ENCODE results near the gene REN. TPM values are rescaled to one million over a fixed set of nuclear protein-coding genes. Genes with fewer than 3 reads are reported as not detected.

REN gene
- total RNA-seq, 1 experiment from 2014 or later = not detected

DNA sequence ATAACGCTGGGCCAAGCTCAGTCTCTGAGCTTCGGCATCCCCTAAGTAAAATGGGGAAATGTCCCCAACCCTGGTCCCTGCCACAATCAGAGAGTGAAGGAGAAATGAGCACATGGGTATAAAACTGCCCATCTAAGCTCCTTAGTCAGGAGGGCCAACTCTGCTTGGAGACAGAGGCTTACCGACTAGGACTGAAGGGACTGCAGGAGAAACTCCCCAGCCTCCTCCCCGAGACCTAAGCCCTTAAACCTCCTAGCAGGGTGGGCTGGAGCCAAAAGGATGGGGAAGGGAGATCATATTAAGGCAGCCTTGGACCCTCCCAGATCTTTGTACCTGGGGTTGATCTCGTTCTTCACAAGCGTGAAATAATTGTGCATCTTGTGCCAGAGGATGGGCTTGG lies 19.8 kb downstream of the REN start:
- Mint-ChIP-seq H3K4me1 (peaks cover 53 to 54% of the 10 kb centered on the region in 2 experiments), H3K27ac (no peak overlapping the region; a peak in 1 of 7 replicates), H3K36me3 (ENCODE audit: insufficient read depth in 1 of 3, low read depth in 3 of 3) (peaks cover 0 to 10% (median 10%) of the 10 kb centered on the region in 3 experiments; a peak in 4 of 7 replicates), H3K4me3 (no peak overlapping the region; a peak in 1 of 5 replicates), H3K9me3 (no peaks in the 10 kb centered on the region; a peak in 1 of 5 replicates), H3K27me3 (ENCODE audit: low read depth) (peaks cover 30% of the 10 kb centered on the region)
- Histone ChIP-seq H4K91ac (ENCODE audit: insufficient read length, low read depth, low read length) (no peak overlapping the region), H3T11ph (ENCODE audit: low read length) (no peak overlapping the region), H3K27me3 (ENCODE audit: insufficient read depth, low read length) (no peaks in the 10 kb centered on the region), H3K9me3 (ENCODE audit: control insufficient read depth, low read depth, low read length) (no peaks in the 10 kb centered on the region), H4K20me1 (ENCODE audit: control insufficient read depth, insufficient read depth, insufficient read length) (no peaks in the 10 kb centered on the region), H2BK12ac (ENCODE audit: insufficient read length, low read depth, low read length) (no peak overlapping the region), H3K79me2 (ENCODE audit: insufficient read depth, low read length) (no peaks in the 10 kb centered on the region), H3K27ac (ENCODE audit: insufficient read length, low read depth, low read length) (no peak overlapping the region), H3K23me2 (ENCODE audit: insufficient read length, low read depth, low read length, poor library complexity, severe bottlenecking) (peaks cover 3% of the 10 kb centered on the region), H2AFZ (ENCODE audit: low read length) (no peak overlapping the region), H2BK5ac (ENCODE audit: insufficient read length, low read length) (no peak overlapping the region), H3K4me1 (ENCODE audit: insufficient read depth, low read length) (peaks cover 4% of the 10 kb centered on the region; the same call in 1 of the 2 replicates), H3K4me2 (ENCODE audit: insufficient read depth, insufficient read length, low read length) (no peak overlapping the region), H2AK5ac (ENCODE audit: insufficient read length, low read length) (no peak overlapping the region), H4K5ac (ENCODE audit: insufficient read length, low read depth, low read length) (no peak overlapping the region), H3K23ac (ENCODE audit: insufficient read length, low read depth, low read length) (no peak overlapping the region), H3K4ac (ENCODE audit: low read depth, low read length) (no peak overlapping the region), H3K56ac (ENCODE audit: insufficient read length, low read depth, low read length) (no peak overlapping the region), H3K18ac (ENCODE audit: insufficient read length, low read depth, low read length) (no peak overlapping the region), H2BK15ac (ENCODE audit: low read depth, low read length) (no peak overlapping the region), H4K8ac (replicated peaks; ENCODE audit: insufficient read length, low read depth, low read length) (no peak overlapping the region), H2BK20ac (ENCODE audit: low read depth, low read length, poor library complexity, severe bottlenecking) (no peak overlapping the region), H2BK120ac (ENCODE audit: low read depth, low read length, poor library complexity, severe bottlenecking) (no peak overlapping the region), H3K9ac (ENCODE audit: extremely low read depth, insufficient read length, low read length) (no peak overlapping the region), H3K14ac (ENCODE audit: insufficient read depth, low read length) (no peak overlapping the region), H3K79me1 (ENCODE audit: insufficient read depth, low read depth, low read length, poor library complexity, severe bottlenecking) (no peaks in the 10 kb centered on the region)
- DNase-seq = no peak
- TF ChIP-seq, protein P1, sequence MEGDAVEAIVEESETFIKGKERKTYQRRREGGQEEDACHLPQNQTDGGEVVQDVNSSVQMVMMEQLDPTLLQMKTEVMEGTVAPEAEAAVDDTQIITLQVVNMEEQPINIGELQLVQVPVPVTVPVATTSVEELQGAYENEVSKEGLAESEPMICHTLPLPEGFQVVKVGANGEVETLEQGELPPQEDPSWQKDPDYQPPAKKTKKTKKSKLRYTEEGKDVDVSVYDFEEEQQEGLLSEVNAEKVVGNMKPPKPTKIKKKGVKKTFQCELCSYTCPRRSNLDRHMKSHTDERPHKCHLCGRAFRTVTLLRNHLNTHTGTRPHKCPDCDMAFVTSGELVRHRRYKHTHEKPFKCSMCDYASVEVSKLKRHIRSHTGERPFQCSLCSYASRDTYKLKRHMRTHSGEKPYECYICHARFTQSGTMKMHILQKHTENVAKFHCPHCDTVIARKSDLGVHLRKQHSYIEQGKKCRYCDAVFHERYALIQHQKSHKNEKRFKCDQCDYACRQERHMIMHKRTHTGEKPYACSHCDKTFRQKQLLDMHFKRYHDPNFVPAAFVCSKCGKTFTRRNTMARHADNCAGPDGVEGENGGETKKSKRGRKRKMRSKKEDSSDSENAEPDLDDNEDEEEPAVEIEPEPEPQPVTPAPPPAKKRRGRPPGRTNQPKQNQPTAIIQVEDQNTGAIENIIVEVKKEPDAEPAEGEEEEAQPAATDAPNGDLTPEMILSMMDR (conservative IDR thresholded peaks at IDR 0.05) = no peak
- no CpG with 5 or more reads among the region's 6 CpGs for WGBS (ENCODE audit: extremely low coverage, insufficient read length, low lambda C conversion rate)

All from H9 (cell line).